Measurements from ENCODE around the gene BACE1-AS.
"Not testable (repeated sequence)": the region's sequence is repeated elsewhere in the genome, so short reads cannot be mapped to it uniquely, and the experiment has no call there.

BACE1-AS gene

DNA sequence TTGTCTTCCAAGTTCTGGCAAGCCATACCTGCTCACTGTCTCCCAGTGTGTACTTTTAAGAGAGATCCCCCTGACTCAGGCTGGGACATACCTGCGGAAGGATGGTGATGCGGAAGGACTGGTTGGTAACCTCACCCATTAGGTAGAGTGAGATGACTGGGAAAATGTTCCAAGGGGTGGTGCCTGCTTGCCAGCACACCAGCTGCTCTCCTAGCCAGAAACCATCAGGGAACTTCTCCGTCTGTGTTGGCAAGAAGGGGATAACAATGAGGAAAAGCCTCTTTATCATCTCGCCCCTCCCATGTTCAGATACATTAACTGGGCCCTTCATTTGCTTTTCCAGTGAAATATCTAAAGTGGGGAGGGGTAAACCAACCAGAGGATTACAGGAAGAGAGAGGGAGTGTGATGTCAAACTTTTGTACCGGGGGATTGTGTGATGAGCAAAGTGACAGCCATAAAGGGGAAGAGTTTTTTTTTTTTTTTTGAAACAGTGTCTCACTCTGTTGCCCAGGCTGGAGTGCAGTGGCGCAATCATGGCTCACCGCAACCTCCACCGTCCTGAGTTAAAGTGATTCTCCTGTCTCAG, at the start of gene BACE1-AS:
TSS of gene BACE1-AS (plus strand) at position 538 of the 588 bp plus-strand sequence.
- DNase-seq = no peak

DNA sequence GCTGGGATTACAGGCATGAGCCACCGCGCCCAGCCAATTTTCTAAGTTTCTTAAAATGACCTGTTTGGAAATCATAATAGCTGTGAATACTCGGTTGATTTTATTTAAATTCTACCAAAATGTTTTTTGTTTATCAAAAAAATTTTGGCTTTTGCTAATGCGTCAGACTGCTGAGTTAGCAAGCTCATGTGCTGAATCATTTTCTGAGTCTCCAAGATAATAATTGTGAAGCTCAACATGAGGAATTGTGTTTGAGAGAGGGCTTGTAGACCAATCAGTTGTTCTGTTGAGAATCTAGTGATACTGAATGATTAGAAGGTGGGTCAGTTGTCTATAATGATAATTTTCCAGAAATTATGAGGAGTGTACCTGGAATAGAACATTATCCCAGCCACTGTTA, 42.8 kb upstream of the BACE1-AS start:
- no peak for DNase-seq

GRCh38 chr11:117249571-117249970, 41.6 kb upstream of the BACE1-AS start:
- DNase-seq = no peak

- DNase-seq = no peak
These were observed 39.6 kb upstream of the BACE1-AS start for GRCh38 chr11:117251506-117251905.

GRCh38 chr11:117255966-117256365, 35.2 kb upstream of the BACE1-AS start:
- DNase-seq = no peak

DNA sequence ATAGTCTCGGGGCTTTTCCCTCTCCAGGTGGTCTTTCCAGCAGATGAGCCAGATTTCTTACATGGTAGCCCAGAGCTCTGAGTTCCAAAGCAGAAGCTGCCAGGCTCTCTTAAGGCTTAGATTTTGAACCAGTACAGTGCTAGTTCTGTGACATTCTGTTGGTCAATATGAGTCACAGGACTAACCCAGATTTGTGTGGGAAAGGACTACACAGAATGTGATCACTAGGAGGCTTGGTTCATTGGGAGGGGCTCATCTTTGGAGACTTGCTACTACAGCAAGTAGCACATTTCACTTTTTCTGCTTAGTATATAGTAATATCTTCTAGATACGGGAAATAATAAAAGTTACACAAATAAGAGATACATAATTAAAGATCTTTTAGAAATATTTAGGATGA, 34.6 kb upstream of the BACE1-AS start:
- DNase-seq = no peak

DNA sequence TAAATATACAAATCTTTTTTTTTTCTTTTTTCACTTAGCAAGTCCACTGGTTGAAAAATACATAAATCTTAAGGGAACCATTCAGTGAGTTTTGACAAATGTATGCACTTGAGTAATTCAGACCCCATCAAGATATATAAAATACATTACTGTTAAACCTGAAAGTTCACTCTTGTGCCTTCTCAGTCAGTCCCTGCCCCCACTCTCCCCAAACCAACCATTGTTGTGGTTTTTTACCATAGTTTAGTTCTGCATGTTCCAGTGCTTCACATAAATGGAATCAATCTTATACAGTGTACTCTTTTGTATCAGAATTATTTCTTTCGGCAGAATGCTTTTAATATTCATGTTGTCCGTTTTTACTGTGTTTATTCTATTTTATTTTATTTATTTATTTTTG, 32.6 kb upstream of the BACE1-AS start:
- DNase-seq = no peak

DNA sequence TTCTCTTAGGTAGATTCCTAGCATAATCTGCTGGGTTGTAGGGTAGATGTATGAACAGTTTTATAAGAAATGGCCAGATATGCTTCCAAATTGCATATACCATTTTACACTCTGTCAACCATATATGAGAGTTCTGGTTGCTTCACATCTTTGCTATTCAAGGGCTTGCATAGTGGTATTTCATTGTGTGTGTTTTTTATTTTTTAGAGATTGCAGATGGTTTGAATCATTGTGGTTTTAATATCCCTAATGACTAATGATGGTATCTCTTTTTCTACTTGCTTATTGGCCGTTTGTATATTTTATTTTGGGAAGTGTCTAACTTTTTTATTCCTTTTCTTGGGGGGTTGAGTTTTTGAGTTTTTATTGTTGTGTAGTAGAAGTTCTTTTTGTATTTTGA, 31.7 kb upstream of the BACE1-AS start:
- DNase-seq = no peak

GRCh38 chr11:117264624-117265323, 26.4 kb upstream of the BACE1-AS start:
- DNase-seq = not testable (repeated sequence)

- DNase-seq = no peak
These were observed 25.4 kb upstream of the BACE1-AS start for GRCh38 chr11:117265745-117266144.

DNA sequence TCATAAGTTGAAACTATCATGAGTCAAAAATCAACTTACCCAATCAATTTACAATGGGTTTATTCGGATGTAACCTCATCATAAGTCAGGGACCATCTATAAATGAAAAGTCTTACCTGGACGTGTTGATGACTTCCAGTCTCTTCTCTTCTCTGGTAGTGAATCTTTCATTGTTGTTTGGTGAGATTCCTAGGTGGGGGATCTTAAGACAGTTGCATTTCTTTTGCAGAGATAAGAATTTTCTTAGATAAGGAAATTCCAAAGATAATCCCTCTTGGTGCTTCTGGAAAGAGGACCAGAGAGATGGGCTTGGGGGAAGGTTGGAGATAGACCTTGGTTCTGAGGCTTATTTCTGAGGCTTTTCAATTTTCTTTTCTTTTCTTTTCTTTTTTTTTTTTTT, 21.3 kb upstream of the BACE1-AS start:
- no peak for DNase-seq

- no peak for DNase-seq
These were observed 19.9 kb upstream of the BACE1-AS start for GRCh38 chr11:117271208-117271607.

DNA sequence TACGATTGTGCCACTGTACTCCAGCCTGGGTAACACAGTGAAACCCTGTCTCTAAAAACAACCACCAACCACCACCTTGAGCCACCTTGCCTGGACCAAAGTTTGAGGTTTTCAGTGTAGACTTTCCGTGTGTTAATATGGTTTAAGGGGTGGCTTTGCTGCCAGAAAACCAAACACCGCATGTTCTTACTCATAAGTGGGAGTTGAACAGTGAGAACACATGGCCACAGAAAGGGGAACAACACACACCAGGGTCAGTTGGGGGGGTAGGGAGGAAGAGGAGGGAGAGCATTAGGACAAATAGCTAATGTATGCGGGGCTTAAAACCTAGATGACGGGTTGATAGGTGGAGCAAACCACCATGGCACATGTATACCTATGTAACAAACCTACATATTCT, 19.0 kb upstream of the BACE1-AS start:
- DNase-seq = not testable (repeated sequence)

- no peak for DNase-seq
These were observed 17.4 kb upstream of the BACE1-AS start for GRCh38 chr11:117273550-117274289.

GRCh38 chr11:117278347-117278746, 12.8 kb upstream of the BACE1-AS start:
- DNase-seq = no peak

- DNase-seq = no peak
These were observed 11.3 kb upstream of the BACE1-AS start for GRCh38 chr11:117279711-117280376.

- peak in 2 of 51 donors; percentile 43 to 55 for DNase-seq
These were observed 10.0 kb upstream of the BACE1-AS start for GRCh38 chr11:117281159-117281558.

DNA sequence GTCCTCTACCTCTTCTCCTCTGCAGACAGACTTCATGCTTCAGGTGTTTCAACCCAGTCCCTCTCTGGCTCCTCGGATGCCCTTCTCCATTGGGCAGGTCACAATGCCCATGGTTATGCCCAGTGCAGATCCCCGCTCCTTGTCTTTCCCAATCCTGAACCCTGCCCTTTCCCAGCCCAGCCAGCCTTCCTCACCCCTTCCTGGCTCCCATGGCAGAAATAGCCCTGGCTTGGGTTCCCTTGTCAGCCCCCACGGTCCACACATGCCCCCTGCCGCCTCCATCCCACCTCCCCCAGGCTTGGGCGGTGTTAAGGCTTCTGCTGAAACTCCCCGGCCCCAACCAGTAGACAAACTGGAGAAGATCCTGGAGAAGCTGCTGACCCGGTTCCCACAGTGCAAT, 9.3 kb upstream of the BACE1-AS start:
- DNase-seq = no peak

DNA sequence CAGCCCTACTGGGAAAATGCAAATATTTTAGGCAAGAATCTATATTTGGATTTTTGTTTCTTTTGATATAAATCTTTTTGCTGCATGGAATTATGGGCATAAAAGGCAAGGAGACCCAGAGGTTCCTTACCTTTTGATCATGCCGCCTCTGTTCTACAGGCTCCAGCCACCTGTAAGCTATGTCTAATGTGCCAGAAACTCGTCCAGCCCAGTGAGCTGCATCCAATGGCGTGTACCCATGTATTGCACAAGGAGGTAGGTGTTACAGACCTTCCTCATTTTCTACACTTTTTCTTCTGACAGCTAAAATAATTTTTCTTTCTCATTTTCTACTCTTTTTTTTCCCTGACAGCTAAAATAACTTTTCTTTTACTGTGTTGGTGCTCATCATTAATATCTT, 8.2 kb upstream of the BACE1-AS start:
- DNase-seq = no peak

DNA sequence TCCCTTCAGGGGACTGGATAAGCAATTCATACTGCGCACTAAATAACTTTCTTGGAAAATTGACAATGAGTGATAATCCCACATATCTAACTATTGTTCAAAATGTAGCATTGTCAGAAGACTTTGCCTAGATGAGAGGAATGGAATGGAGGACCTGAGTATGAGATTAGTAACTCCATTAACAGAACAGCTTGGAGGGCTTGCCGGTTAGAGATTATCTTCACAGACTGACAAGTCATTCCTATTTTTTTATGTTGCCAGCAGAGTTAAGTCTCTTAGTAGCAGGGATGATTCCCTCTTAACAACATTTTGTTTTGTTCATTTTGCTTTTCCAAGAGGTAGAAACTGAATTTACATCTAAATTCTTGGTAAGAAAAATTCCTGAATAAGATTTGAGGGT, 7.1 kb upstream of the BACE1-AS start:
- no peak for DNase-seq

GRCh38 chr11:117286588-117286987, 4.6 kb upstream of the BACE1-AS start:
- no peak for DNase-seq

DNA sequence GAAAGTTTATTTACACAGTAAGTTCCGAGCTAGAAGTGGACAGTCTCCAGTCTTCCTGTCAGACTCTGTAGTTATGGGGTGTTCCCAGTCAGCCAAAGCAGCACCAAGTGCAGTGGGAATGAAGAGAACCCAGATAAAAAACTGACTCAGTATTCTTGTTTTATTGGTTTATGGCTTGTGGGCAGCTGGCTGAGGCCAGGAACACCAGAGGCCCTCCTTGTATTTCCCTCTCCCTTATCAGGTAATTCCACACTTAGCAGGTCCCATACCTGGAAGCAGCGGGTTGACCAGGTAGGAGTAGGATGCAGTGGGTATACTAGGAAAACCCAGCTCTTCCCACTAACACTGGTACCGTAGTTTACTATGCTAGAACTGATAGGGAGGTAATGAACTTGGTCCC, 3.5 kb upstream of the BACE1-AS start:
- no peak for DNase-seq

All from hypothalamus (tissue), 51 donors.